HL-60/S4 (cell line): ENCODE measurements around the gene CLIC5.
"Not testable (repeated sequence)": the region's sequence is repeated elsewhere in the genome, so short reads cannot be mapped to it uniquely, and the experiment has no call there.

ENCODE experiments used
- in situ Hi-C: fragments of 300-500 bp; cut with MboI; formaldehyde crosslinking; loops from 2 replicates; pipeline ENCODE4 v1.14.3; 2022; ENCODE audit warnings: low sequenced_read_pairs

CLIC5 gene

DNA sequence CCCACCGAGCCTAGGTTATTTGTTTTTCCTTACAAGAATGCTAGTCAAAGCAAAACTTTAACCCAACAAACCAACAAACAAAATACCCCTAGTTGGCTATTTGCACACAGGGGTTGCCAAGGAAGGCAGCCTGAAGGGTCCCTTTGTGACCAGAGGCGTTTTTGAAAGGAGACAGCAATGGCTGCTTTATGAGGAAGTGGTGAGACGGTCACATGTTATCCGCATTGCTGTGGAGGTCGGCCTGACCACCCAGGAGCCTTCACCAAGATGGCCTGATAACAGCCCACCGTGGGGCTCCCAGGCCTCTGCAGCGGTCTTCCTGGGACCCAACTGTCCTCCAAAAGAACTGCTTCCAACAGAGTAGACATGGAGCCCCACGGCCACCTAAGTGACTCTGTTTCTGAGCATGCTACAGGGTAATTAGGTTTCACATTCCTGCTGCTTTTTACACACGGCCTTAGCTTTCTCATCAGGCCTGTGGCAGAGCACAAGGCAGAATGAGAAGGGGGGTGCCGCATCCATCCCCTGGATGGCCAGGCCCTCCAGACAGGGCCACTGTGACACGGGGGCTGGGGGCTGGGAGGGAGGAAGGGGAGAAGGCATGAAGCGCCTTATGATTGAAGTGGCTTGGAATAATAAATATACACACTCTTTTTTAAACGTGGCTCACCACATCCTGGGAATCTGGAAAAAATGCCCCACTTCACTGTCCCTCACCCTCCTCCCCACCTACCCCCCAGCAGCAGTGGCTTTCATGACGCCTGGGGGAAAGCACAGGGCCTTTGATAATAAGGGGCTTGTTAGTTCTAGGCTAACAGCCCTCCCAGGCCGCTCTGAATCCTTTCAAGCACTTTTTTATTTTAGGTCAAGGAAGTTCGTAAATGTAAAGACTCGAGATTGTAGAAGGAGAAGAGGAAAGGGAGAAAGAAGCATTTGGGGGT lies 86.0 kb downstream of the CLIC5 start:
- in situ Hi-C loops = no loop called here

DNA sequence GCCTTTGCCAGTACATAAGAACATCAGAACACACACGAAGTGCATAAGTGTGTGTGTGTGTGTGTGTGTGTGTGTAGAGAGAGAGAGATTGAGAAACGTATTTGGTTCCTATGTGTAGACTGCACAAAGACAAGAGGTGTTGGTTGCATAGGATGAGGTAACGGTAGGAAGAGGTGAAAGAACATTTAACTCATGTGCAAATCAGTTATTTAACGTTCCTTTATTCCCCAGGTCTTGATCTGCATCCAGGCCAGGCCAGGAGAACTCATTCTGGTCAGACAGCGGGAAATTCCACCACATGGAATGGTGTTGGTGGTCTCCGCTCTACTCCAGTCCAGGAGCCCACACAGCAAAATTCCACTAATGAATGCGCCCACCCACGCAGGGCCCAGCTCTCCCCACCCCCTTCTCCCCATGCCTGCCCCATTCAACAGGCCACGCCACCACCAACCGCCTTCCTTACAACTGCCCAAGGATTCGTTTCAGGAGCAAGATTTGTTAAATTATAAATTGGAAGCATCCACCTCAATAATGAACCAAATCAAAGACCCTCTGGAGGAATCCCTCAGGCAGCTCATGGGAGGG lies 86.8 kb downstream of the CLIC5 start:
- in situ Hi-C loops = no loop called here

DNA sequence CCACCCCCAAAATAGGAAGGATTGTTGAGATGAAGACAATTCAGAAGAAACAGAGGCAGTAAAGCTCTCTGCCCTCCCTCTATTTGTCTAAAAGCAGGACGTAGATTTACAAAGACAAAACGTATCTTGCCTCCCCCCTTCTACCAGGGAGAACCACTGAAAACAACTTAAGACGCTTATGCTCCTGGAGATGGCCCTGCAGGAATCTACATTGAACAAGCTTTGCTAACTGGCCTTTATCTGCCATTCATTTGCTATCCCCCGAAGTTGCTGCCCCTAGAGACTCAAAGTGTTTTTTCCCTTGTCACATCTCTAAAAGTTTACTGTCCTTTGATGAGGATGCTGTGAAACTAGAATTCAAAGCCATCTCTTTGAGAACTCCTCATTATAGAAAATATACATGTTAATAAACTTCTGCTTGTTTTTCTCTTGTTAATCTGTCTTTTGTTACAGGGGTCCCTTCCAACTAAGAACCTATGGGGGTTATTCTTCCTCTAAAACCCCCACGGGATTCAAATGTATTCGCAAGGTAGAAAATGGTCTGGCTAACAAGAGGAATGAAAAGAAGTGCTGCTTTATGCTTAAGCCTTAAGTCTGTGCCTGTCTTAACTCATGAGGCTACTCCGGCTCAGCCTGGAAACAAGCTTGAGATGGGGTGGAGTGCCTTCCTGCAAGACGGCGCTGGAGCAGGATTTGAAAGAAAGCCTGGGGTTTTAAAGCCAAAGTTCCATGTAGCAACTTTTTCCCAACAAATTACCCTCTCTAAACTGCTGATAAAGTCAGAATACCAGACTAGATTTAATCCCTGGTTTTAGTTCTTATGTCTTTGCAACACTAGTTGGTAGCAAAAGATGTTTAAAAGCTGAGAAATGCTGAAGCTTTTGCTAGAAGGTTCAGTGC lies 88.0 kb downstream of the CLIC5 start:
- in situ Hi-C loops = no loop called here

DNA sequence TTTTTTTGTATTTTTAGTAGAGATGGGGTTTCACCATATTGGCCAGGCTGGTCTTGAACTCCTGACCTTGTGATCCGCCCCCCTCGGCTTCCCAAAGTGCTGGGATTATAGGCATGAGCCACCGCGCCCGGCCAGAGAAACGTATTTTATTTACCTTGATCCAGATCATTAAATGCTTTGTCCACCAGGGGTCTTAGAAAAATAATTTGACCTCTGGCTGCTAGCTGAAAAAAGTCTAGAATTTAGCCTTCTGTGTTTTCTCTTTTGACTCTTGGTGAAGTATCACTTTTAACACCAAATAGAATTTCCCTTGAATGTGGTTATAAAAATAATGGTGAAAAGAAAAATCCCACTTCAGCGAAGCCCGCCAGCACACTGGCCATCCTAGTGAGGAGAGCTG lies 89.2 kb downstream of the CLIC5 start:
- in situ Hi-C loops = not testable (repeated sequence)

DNA sequence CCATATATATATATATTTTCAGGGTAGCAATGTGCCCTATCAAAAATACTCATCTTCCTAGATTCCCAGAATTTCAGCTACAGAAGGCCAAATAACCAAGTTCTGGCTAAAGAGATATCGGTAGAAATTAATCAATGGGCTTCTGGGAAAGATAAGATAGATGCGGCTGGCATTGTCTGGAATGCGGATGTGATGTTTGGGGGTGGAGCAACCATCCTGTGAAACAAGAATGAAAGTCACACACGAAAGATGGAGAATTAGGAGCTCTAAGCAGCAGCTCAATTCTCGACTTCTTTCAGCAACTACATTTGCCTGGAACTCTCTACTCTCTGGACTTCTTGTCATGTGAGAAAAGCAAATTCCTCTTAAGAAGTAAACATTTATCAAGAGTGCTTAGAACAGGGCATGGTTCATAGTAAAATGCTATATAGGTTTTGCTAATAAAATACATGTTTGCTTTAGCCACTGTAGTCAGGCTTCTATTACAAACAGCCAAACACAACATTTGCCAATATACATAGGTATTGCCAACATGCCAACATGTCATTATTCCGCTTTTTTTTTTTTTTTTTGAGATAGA lies 90.8 kb downstream of the CLIC5 start:
- in situ Hi-C loops = loop anchor here (25.0 kb wide), 2 partner anchors 513 to 1438 kb away; no protein-coding TSS in a partner anchor

DNA sequence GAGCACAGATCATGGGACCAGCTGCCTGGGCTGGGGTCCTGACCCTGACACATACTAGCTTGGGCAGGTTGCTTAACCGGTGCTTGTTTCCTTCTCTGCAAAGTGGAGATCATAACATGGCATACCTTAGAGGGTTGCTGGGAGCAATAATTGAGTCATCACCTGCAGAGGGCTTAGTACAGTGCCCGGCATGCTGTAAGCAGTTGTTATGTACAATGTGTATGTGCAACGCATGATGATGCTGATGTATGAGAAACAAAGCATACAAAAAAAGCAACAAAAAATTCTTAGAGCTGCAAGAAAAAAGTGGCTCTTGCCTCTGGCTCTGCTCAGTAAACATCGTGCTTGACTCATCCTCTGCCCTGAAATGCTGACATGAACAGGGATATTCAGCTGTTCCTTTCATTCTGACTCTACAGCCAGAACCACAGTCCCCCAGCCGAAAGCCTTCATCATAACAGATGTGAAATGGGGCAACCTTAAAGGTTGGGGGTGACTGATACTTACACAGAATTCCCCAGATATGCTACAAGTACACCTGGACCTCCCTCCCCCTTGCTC lies 91.7 kb downstream of the CLIC5 start:
- in situ Hi-C loops = loop anchor here (25.0 kb wide), 2 partner anchors 512 to 1437 kb away; no protein-coding TSS in a partner anchor

DNA sequence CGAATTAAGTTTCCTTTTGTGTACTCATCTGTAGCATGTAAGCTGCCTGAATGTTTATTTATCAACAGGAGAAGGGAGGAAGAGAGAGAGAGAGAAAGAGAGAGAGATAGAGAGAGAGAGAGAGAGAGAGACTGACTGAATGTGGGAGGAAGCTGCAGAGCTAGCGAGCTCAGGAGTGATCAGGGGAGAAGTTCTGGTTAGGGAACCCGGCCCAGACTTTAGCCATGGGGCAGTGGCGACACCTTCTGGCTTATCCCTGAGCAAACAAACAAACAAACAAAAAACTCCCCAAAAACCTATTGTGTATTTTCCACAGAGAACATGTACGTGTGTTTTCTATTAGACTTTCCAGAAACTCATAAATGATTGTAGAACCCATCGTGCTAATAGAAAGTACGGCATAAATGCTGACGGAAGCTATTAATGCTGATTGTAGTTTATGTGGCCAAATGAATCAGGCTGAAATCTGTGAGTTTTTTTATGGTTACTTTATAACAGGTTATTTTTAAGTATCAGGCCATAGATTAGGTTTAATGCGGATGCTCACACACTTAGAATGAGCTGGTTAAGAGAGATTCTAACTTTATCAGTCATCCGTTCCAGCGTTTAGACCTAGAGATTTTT lies 92.8 kb downstream of the CLIC5 start:
- in situ Hi-C loops = loop anchor here (25.0 kb wide), 2 partner anchors 511 to 1436 kb away; no protein-coding TSS in a partner anchor

DNA sequence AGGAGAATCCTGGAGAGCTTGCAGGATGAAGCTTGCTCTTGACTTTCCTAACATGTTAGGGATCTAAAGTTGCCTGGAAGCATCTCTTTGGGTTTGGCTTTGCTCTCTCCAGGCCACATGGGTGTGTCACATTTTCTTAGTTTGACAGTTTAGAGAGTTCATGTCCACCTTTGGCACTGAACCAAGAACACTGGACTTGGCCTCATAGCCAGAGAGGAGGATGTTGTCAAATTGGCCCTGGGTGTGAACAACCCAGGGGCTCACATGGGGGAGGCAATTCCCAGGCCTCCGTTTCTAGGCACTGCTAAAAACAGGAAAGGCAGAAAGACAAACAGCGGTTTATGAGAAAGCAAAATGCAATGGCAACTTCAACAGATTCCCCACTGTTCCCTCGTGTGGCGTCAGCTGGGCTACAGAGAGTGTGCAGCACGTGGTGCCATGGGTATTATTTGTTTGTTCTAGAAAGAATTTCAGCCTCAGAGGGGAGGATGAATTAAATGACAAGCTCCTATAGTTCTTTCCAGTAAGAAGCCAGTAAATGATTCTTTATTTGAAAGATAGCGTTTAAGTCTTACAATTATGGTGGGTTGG lies 93.9 kb downstream of the CLIC5 start:
- in situ Hi-C loops = loop anchor here (25.0 kb wide), 2 partner anchors 509 to 1434 kb away; no protein-coding TSS in a partner anchor

DNA sequence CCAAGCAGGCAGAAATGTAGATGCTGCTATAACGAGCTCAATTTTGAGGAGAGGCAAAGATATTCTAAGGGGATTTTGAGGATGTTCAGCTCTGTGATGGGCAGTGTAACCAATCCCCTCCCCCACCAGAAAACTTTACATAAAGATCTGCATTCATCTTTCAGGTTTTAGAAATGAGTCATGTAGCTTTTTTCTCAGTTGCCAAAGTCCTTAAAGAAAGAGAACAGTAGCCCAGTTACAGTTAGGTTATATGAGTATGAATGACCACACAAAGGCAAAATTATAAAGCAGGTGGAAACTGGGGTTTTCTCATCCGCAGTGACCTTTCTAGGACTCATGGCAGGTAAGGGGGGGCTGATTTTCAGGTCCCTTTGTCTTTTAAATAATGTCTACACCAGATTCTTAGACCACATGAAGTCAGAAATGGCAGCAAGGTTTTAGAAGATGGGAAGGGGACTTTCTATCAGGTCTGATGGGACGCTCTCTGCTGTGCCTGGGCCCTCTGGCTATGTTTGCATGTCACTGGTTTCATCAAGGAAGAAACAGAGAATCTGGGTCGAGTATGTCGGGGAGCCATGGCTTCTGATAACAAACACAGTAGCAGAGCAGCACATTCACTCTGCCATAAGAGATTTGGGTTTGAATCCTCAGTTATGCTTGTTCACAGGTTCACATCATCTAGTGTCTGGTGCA lies 94.7 kb downstream of the CLIC5 start:
- in situ Hi-C loops = loop anchor here (25.0 kb wide), 2 partner anchors 509 to 1434 kb away; no protein-coding TSS in a partner anchor

DNA sequence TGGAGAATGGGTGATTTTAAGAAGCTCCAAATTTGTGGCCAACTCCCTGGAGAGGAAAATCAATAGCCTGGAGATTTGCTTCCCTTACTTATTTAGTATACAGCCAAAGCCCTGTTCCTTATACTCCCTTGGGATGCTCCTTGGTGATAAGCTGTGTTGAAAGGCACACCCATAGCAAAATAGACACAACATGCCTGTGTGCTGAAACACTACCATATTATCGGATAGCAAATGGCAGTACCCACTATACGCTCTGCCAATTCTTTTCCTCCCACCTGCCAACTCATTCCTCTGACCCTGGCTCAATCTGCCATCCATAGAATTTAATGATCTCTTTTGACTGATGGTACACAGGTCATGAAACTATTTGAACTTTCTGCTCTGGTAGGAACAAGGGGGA lies 98.2 kb downstream of the CLIC5 start:
- in situ Hi-C loops = loop anchor here (10.0 to 25.0 kb wide), 3 partner anchors 505 to 1430 kb away; no protein-coding TSS in a partner anchor

DNA sequence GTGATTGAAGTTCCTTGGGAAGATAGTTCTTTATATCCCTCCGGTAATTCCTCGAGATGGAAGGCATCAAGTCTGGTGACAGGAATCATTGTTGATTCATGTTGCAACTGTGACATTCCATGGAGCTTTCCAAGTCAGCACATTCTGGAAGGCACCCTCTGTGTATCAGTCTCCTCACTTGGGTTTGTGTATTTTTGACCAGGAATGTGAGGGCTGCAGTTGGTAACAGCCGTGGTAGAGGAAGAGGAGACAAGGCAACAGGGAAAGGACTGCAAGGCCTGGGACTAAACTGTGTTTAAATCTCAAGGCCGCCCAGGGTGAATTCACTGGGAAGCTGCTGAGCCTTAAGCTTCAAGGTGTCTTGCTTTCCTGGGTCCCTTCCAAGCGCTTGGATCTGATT lies 99.0 kb downstream of the CLIC5 start:
- in situ Hi-C loops = loop anchor here (10.0 to 25.0 kb wide), 3 partner anchors 504 to 1429 kb away; no protein-coding TSS in a partner anchor

DNA sequence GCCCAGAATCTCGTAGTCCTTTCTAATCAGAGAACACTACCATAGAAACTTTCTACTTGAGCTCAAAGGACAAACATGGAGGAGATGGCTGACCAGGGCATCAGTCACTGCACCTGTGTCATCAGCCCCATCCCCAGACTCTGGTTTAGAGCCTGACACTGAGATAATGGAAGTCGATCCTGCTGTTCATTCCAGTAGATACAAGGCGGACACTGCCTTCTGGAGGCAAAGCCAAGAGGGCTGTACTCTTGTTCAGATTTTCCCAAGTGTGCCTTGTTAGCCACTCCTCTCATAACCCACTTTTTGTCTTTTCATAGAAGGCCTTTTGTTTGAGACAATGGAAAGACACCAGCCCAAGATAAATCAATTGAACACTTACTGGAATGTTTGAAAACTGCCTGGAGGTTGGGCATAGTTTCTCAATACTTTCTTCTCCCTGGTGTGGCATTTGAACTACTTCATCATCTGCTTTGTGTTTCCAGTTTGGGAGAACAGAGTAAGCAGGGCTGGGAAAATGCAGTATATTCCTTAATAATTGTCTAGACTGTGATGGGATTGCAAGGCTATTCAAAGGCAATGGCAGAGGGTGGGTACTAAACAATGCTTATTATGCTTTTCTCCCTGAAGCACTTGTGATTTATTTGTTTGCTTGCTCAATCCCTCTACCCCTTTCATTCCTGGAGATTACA lies 99.7 kb downstream of the CLIC5 start:
- in situ Hi-C loops = loop anchor here (10.0 to 25.0 kb wide), 3 partner anchors 504 to 1429 kb away; no protein-coding TSS in a partner anchor

DNA sequence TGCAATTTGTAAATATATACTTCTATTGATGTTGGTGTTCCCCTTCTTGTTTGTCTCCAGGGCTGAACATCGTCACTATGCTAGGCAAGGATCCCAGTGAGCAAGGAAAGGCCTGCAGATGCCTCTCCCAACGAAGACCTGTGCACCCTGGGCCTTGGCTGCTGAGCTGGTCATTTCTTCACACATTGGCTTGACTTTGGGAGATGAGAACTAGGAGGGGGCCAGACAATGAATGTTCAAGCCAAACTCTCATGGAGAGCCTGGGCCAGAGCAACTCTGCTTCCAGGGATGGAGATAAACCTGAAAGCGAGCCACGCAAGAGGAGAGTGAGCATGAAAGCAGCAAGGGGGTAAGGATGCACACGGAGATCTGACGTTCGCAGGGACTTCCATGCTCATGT lies 104.0 kb downstream of the CLIC5 start:
- in situ Hi-C loops = loop anchor here (10.0 to 25.0 kb wide), 3 partner anchors 499 to 1424 kb away; no protein-coding TSS in a partner anchor

DNA sequence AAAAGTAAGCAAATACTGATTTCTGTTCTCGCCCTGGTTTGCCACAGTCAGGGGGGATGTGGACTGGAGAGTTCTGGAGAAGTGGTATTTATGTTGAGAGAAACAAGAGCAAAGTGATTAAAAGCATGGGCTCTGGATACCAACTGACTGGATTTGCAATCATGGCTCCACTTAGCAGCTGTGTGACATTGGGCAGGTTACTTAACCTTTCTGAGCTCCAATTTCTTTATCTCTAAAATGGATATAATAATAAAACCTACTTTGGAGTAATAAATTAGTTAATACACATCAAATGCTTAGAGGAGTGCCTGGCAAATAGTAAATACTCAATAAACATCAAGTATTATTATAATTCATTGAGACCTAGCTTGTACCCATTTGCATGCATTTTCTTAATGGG lies 111.7 kb downstream of the CLIC5 start:
- in situ Hi-C loops = loop anchor here (25.0 kb wide), 2 partner anchors 492 to 1417 kb away; no protein-coding TSS in a partner anchor

DNA sequence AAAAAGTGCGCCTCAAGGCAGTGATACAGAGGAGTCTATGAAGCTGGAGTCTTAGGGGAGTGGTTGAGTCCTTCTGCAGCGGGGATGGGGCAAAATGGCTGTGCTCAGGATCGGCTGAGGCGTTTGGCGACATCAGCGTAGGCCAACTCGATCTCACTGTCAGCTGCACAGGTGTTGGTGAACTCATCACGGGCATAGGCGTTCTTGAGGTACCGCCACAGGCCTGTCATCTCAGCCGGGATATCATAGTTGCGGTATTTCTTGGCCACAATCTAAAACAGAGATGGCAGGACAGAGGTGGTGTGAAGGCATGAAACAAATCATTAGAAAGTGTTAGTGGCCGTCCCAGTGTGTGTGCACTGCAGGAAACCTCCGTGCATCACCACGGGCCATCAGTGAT lies 112.7 kb downstream of the CLIC5 start:
- in situ Hi-C loops = loop anchor here (25.0 kb wide), 2 partner anchors 491 to 1416 kb away; no protein-coding TSS in a partner anchor

DNA sequence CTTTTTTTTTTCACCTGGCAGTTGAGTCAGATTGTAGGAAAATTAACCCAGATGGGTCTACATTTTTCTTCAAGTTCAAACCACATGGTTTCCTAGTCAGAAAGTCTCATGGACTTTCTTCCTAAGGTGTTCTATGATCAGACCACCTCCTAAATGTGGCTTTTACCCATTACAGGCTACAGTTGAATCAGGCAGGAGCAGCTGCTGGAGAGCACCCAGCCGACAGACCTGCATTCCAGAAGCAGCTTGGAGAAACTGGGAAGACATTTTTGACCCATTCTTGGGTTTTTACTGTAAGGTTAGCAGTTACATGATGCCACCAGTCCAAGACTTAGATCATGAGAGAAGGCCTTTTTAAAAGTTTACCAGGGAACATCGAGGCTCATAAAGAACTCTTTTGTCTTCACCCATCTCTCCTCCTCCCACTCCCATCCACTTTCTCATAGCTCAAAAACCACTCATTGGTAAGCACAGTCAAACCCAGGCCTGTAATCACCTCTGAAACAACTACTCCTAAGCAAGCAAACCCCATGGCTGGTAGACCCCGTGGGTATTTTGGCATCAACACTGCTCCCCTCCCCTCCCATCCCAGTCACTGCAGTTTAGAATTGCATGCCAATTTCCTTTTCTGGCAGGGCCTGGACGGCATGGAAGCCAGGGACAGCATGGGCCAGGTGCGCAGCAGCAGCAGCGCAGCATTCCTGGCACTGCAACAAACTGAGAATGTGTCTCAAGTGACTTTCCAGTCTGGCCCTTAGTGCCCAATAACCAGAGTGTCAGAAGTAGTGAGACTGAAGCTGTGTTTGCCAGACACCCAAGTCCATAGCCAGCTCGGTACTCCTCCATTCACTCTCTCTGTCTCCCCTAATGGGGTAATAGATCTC lies 113.7 kb downstream of the CLIC5 start:
- in situ Hi-C loops = loop anchor here (25.0 kb wide), 2 partner anchors 490 to 1415 kb away; no protein-coding TSS in a partner anchor
